Measurements from ENCODE around the gene ABCC1.
"Not testable (repeated sequence)": the region's sequence is repeated elsewhere in the genome, so short reads cannot be mapped to it uniquely, and the experiment has no call there.

The ABCC1 gene

DNA sequence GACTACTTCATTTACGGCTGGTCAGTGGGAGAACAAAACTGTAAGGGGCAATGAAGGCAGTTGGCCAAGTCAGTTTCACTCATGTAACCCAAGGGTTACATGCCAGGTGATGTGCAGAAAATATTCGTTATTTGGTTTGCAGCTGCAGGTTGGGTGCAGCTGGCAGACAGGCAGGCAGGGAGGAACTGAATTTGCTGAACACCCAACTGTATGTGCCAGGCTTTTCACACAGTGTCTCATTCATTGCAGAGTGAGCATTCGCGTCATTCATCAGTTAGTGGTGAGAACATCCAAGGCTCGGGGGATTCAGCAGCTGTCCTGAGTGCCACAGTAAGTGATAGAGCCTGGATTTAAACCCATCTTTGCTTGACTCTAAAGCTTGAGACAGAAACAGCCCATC is 214.2 kb downstream of the ABCC1 start:
- DNase-seq: no peak

DNA sequence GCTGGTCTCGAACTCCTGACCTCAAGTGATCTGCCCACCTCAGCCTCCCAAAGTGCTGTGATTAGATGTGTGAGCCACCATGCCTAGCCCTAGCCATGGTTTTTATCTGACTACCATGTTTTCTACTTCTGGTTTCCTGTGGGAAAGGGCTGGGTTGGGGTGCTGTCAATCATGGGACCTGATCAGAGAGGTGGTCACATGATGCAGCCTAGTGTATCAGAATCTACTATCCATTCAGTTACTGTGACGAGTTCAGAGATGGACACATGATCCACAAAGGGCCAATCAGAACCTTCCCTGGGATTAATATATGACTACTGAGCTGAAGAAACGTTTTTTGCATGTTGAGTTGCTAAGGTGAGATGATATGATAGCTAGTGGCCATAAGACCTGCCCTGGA is 214.8 kb downstream of the ABCC1 start:
- no peak for DNase-seq

DNA sequence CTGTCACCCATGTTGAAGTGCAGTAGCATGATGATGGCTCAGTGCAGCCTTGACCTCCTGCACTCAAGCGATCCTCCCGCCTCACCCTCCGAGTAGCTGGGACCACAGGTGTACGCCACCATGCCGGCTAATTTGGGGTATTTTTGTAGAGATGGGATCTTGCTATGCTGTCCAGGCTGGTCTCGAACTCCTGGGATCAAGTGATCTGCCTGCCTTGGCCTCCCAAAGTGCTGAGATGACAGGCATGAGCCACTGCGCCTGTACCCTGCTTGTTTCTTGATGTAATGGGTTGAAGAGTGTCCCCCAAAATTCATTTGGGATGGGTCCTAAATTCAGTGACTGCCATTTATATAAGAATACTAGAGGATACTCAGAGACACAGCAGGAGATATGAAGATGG is 216.7 kb downstream of the ABCC1 start:
- DNase-seq: no peak

DNA sequence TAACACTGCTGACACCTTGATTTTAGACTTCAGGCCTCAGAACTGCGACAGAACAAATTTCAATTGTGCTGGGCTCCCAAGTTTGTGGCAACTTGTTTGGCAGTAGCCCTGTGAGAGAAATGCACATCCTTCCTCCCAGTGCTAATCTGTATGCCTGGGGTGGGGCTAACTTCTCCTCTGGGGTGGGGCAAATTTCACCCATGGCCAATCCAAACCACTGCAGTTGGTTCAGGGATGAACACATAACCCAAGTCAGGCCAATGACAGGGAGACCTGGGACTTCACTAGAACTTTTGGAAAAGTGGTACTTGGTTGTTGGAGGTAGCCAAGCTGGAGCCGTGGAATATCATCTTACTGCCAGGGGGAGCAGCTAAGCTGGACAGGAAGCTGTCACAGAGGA is 217.5 kb downstream of the ABCC1 start:
- DNase-seq: no peak

DNA sequence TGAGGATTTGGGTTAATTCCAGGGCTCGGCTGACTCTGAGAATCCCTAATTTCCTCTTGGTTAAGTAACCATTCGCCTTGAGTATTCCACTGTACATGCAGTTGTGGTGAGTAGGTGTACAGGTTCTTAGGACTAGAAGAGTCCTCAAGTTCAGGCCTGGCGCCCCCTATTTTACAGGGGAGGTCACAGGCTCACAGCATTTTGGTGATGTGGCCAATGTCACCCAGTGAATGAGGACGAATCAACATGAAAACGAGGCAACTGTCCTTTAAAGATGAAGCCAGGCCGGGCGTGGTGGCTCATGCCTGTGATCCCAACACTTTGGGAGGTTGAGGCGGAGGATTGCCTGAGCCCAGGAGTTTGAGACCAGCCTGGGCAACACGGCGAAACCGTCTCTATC is 218.5 kb downstream of the ABCC1 start:
- no peak for DNase-seq

DNA sequence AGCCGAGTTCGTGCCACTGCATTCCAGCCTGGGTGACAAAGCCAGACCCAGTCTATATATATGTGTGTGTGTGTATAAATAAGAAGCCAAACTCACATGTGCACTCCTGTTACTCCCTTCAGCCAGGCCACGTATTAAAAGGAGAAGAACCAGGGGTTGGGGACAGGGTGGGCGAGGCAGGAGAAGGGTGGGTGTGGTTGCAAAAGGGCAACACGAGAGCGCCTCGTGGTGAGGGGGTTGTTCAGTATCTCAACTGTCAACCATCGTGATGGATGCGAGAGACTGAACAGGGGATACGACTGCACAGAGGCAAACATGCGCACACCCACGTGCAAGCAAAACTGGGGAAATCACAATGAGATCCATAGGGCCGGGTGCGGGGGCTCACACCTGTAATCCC is 219.0 kb downstream of the ABCC1 start:
- DNase-seq: no peak

DNA sequence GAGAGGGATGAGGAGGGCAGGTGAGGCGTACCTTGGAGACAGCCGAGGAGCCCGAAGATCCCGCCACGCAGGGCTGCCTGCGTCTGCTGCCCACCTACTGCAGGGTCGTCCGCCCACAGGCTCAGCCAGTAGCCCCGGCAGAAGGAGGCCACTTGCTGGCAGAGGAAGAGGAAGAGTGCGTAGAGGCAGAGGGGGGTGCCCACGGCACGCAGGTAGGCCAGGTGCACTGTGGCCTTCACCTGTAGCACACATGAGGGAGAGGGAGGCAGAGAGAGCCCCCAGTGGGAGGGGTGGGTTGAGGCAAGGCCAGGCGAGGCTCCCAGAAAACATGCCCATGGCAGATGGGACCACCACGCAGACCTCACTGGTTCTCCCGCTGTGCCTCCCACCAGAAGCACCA is 220.2 kb downstream of the ABCC1 start:
- DNase-seq: no peak

DNA sequence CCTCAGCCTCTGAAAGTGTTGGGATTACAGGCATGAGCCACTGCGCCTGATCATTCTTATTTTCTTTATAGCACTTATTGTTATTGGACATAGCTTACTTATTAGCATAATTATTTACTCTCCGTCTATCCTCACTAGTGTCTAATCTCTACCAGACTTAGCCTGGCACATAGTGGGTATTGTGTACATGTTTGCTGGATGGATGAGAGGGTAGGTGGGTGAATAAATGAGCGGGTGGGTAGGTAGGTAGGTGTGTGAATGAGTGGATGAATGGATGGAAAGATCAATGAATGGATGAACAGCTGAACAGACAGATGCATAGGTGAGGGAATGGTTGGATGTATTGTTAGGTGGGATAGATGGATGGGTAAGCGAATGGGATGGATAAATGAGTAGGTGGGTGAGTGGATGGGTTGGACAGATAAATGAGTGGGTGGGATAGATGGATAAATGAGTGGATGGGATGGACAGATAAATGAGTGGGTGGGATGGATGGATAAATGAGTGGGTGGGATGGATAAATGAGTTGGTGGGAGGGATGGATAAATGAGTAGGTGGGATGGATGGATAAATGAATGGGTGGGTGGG is 222.0 kb downstream of the ABCC1 start:
- no peak for DNase-seq

DNA sequence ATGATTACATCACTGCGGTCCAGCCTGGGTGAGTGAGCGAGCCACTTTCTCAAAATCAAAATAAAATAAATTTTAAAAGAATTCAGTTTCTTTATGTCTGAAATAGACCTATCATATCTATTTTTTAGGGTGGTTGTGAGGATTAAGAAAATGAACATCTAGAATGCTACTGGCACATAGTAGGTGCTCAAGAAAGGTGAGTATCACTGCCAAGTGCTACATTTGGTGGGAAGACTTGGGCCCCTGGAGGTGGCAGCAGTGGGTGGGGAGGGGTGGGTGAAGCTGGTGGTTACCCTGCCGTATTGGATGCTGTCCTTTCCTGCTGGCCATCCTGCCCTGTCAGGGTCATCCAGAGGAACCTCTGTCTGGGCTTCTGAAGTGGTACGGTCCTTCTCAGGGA is 223.6 kb downstream of the ABCC1 start:
- DNase-seq: no peak

DNA sequence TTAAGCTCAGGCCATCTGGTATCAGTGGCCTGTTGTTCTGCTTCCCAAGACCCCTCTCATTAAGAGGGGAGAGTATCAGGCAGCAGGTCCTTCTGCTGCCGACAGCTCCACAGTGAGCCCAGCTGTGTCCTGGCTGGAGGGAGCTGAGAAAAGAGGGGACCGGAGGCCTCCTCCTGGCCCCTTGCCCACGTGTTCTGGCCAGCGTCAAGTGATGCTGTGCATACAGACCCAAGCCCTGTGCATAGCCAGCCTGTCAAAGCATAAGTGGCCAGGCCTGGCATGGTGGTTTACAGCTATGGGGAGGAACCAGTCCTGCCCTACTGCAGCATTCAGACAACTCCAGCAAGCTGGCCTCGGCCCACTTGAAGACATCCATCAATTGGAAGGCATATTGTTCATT is 225.9 kb downstream of the ABCC1 start:
- DNase-seq: no peak

DNA sequence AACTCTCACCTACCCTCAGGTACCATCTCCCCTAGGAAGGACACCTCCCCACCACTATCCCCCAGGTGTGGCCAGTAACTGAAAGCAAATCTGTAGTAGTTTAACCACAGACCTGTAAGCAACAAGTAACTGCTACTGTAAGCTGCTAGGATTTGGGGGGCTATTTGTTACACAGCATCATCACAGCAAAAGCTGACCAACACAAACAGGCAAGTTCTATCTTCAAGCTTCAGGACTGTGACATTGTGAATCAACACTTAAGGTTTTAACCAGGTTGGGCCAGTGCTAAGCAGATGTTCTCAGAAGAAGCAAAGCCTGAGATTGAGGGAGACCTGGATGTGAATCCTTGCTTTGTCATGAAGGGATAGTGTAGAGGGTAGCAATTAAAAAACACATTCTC is 226.9 kb downstream of the ABCC1 start:
- no peak for DNase-seq

DNA sequence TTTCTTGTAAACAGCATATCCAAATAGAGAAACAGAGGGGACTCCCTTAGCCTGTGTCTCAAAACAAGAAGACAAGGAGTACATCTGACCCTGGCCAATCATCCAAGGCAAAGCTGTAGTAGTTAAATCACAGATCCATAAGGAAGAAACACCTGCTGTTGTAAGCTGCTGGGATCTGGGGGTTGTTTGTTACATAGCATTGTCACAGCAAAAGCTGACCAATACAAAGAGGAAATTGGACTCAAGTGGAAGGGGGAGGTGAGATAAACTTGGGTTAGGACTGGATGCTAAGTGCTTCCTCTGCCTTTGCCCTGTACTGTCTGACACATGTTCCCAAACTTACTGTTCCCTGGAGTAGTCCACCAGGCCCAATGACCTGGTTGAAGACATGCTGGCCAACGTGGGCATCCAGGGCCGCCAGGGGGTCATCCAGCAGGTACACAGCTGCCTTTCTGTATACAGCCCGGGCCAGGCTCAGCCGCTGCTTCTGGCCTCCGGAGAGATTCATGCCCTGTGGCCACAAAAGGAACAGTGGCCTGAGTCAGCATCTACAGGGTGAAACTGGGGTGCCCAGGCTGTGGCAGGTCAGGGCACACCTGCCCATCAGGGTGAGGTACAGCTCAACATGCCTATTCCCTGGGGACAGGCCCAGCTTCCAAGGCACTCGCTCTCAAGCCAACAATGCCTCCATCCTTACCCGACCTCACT is 229.2 kb downstream of the ABCC1 start:
- no peak for DNase-seq

DNA sequence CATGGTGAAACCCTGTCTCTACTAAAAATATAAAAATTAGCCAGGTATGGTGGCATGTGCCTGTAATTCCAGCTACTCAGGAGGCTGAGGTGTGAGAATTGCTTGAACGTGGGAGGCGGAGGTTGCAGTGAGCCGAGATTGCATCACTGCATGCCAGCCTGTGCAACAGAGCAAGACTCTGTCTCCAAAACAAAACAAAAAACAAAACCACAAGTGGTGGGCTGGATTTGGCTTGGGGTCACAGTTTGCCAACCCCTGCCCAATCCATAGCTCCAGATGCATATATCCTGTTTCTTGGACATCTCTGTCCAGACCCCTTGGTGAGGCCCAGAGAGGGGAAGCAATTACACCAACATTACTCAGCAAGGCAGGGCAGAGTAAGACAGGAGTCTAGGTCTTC is 232.3 kb downstream of the ABCC1 start:
- not testable (repeated sequence) for DNase-seq

DNA sequence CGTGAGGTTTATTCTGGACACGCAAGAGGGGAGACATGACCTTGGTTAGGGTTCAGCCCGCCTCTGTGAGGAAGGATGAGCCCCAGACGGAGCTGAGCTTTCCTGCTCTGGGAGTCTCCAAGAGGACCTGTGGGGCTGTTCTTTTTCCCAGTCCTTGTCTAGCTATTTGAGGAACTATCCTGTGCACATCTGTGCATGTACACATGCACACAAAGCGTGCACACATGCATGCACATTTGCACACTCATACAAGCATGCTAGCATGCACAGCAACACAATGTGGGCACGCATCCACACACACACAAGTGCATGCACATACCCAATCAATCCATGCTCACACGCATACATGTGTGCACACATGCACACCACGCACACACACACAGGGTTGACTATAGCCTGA is 233.5 kb downstream of the ABCC1 start:
- DNase-seq: no peak

DNA sequence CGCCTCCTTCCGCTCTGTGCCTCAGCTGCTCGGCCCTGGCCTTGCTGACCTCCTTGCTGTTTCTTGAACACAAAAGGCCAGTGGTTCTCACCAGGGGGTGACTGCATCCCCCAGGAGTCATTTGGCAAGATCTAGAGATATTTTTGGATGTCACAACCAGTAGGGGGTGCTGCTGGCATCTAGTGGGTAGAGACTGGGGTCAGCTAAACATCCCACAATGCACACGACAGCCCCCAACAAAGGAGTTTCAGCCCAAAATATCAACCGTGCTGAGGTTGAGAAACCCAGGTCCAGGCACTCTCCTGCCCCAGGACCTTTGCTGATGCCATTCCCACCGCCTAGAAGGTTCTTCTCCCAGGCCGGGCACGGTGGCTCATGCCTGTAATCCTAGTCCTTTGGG is 234.1 kb downstream of the ABCC1 start:
- no peak for DNase-seq

DNA sequence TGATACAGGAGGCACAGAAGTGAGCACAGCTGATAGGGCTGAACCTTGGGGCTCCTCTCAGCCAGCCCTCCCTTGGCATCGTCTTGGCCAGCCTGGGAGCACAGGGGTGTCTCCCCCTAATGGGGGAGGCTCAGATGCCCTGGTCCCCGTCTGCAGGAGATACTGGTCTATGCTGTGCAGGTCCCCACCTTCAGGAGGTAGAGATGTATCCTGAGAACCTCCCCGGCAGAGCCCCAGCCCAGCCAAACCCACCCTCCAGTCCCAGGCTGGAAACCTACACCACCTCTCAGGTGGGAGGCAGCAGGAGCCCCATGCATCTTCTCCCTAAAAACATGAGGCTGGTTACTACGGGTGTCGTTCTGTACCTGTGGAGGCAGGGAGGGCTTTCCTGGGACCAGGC is 235.2 kb downstream of the ABCC1 start:
- DNase-seq: no peak

DNA sequence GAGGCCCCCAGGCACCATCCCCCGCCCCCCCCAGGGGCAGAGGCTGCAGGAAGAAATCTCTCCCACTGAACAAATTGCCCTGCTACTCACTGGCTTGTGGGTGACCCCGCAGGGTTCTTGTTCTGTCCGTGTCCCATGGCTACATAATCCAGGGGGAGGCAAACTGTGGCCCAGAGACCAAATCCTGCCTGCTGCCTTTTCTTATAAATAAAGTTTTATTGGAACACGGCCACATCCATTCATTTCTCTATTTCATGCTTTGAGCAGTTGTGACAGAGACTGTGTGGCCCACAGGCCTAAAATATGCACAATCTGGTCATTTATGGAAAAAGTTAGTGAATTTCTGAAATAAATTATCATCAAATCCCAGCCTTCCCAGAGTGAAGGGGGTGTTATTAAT is 235.7 kb downstream of the ABCC1 start:
- DNase-seq: no peak

DNA sequence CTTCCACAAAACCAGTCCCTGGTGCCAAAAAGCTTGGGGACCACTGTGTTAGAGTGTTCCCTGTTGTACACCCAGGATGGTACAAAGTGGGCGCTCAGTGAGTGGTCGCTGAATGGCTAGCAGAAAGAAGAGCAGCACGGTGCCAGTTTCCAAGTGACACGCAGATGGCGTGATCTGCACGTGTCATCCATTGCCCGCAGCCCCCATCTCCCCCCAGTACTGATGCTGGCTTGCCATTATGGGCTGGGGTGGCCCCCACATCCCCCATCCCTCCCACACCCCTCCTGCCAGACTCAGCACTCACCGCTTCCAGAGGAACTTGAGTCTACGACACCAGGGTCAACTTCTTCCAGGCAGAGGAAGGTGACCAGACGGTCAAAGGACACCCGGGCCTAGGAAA is 237.4 kb downstream of the ABCC1 start:
- no peak for DNase-seq

DNA sequence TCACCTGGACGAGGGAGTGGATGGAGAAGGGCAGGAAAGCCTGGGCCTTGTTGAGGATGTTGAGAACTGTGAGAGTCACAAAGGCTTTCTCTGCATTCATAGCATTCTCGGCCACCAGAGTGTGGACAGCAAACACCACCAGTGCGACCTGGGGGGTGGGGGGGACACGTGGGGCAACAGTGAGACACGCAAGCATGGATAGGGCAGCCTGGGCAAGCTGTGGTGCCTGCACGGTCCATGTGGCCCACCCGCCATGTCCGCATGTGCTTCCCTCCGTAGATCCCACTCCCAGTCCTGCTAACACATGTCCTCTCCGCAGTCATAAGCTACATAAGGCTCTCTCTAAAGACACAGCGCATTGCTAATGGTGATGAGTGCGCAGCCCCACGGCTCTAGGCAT is 239.4 kb downstream of the ABCC1 start:
- no peak for DNase-seq

DNA sequence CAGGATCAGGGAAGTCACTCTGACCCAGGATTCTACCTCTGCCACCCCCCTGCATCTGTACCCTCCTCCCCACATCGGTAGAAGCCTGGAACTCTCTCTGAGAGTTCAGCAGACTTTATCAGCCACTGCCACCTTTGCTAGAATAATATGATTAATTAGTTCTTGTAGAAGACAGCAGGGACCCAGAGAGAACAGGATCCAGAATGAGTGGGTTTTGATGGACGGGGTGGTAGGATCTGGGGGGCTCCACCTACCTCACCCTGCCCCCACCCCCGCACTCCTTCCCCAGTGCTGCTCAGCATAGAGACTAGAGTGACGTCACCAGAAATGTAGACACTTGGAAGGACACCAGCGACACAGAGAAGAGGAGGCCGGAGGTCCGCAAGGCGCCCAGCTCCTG is 240.4 kb downstream of the ABCC1 start:
- DNase-seq: no peak

DNA sequence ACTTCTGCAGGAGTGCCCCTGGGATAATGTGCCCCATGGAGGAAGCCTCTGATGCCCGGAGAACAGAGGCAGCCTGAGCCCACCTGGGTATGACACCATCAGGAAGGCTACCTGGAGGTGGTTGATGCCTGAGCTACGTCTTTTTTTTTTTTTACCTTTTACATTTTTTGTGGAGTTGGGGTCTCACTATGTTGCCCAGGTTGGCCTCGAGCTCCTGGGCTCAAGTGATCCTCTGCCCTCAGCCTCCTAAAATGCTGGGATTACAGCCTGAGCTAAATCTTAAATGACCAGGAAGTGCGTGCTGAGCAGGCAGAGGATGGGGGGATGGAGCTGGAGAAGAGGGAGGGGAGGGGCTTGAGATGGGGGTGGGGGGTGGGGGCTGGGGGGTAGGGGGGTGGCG is 241.1 kb downstream of the ABCC1 start:
- DNase-seq: no peak

DNA sequence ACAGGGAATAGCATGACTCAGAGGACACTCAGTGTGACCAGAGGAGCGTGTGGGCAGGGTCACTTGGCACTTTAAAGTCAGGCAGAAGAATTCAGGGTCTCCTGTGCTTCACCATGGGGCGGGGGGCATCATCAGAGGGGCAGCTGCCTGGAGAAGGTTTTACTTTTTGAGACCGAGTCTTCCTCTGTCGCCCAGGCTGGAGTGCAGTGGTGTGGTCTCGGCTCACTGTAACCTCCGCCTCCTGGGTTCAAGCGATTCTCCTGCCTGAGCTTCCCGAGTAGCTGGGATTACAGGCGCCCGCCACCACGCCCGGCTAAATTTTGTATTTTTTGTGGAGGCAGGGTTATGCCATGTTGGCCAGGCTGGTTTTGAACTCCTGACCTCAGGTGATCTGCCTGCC is 241.6 kb downstream of the ABCC1 start:
- DNase-seq: not testable (repeated sequence)

DNA sequence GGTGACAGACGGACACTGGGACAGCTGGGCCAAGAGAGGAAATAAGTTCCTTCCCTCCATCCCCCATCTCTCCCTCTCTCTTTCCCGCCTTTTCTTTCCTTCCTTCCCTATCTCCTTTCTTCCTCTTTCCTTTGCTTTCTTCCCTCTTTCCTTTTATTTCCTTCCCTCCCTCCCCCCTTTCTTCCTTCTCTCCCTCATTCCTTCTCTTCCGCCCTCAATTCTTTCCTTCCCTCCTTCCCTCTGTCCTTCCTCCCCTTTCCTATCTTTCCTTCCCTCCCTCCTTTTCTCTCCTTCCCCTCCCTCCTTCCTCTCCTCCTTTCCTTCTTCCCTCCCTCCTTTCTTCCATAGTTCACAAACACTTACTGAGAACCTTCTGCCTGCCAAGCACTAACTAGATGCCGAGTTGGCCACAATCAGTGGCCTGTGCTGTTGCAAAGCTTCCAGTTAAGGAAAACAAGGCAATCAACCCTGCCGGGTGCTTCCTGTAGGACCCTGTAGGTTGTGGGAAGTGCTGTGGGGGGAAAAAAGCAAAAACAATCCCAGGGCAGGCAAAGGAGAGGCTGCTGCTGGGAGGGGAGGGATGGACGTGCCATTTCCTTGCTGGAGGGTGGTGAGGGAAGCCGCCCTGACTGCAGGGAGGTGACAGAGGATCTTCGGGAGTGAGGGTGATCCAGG is 242.2 kb downstream of the ABCC1 start:
- DNase-seq: no peak

All from NCI-H748 treated with DMSO at 0.1 percent for 48 hours (cell line).